Keratinocyte (primary cell): ENCODE results near the gene DCLRE1C. TPM values are rescaled to one million over a fixed set of nuclear protein-coding genes. Genes with fewer than 3 reads are reported as not detected.
"Not testable (repeated sequence)": the region's sequence is repeated elsewhere in the genome, so short reads cannot be mapped to it uniquely, and the experiment has no call there.

ENCODE experiments used
- DNase-seq: peaks from one replicate; pipeline ENCODE4 v3.0.0-alpha.2; 2011; ENCODE audit warnings: low read depth, missing footprints, low spot score
- FAIRE-seq: peaks from 2 replicates; lab custom pipeline; 2011; peaks lifted over from hg19 to GRCh38; lab: Jason Lieb, UNC
- H2AFZ ChIP-seq: 2 replicates; pipeline ENCODE4 v1.6.0; 2012; ENCODE audit warnings: low read length, control low read depth, inconsistent platforms; ENCODE audit not compliant: control insufficient read depth
- H3K27ac ChIP-seq: 2 replicates; pipeline ENCODE4 v1.5.1; 2011; ENCODE audit warnings: low read length; ENCODE audit not compliant: control insufficient read depth, insufficient read depth
- H3K27me3 ChIP-seq: 3 replicates; pipeline ENCODE4 v1.6.0; 2011; ENCODE audit warnings: low read length; ENCODE audit not compliant: control insufficient read depth, insufficient read depth; ENCODE audit errors: extremely low read depth
- H3K36me3 ChIP-seq, 2 experiments: 2 replicates in 1 of 2; 3 replicates in 1 of 2; pipeline ENCODE4 v1.5.1; 2011; ENCODE audit warnings: low read length in 2 of 2, mild to moderate bottlenecking in 1 of 2; ENCODE audit not compliant: control insufficient read depth in 2 of 2, insufficient read depth in 2 of 2; ENCODE audit errors: extremely low read depth in 1 of 2
- H3K4me1 ChIP-seq: 3 replicates; pipeline ENCODE4 v1.5.1; 2011; ENCODE audit warnings: low read length; ENCODE audit not compliant: control insufficient read depth, insufficient read depth; ENCODE audit errors: extremely low read depth
- H3K4me2 ChIP-seq: 3 replicates; pipeline ENCODE4 v1.6.0; 2011; ENCODE audit warnings: low read depth, low read length; ENCODE audit not compliant: control insufficient read depth, insufficient read depth; ENCODE audit errors: extremely low read depth
- H3K4me3 ChIP-seq, 3 experiments: fragments of 200-600 bp in 1 of 3; sonication (generic) in 1 of 3; 2 replicates in 2 of 3; 3 replicates in 1 of 3; pipeline ENCODE4 v1.5.1; 2011 to 2016; ENCODE audit warnings: low read length in 3 of 3, mild to moderate bottlenecking in 3 of 3, control low read depth in 2 of 3, inconsistent platforms in 1 of 3, low read depth in 1 of 3, mixed read lengths in 1 of 3, mixed run types in 1 of 3, moderate library complexity in 1 of 3; ENCODE audit not compliant: control insufficient read depth in 2 of 3, insufficient read depth in 2 of 3; ENCODE audit errors: extremely low read depth in 1 of 3
- H3K79me2 ChIP-seq: 2 replicates; pipeline ENCODE4 v1.6.0; 2012; ENCODE audit warnings: low read length; ENCODE audit not compliant: control insufficient read depth, insufficient read depth
- H3K9ac ChIP-seq: 3 replicates; pipeline ENCODE4 v1.6.0; 2011; ENCODE audit warnings: low read length; ENCODE audit not compliant: control insufficient read depth, insufficient read depth; ENCODE audit errors: extremely low read depth
- H3K9me1 ChIP-seq: 3 replicates; pipeline ENCODE4 v1.6.0; 2011; ENCODE audit warnings: low read length; ENCODE audit not compliant: control insufficient read depth, insufficient read depth; ENCODE audit errors: extremely low read depth
- H3K9me3 ChIP-seq: 2 replicates; pipeline ENCODE4 v1.5.1; 2012; ENCODE audit warnings: low read depth, low read length; ENCODE audit not compliant: control insufficient read depth
- H4K20me1 ChIP-seq: 3 replicates; pipeline ENCODE4 v1.6.0; 2011; ENCODE audit warnings: low read length; ENCODE audit not compliant: control insufficient read depth, insufficient read depth; ENCODE audit errors: extremely low read depth
- CTCF ChIP-seq, 3 experiments: IDR thresholded peaks in 1 of 3; conservative IDR thresholded peaks in 1 of 3; optimal IDR thresholded peaks in 1 of 3; 2 replicates in 2 of 3; 3 replicates in 1 of 3; pipeline versions ENCODE3 to v1.5.1; 2011; ENCODE audit warnings: low read length in 3 of 3, mild to moderate bottlenecking in 3 of 3, moderate library complexity in 2 of 3, control low read depth in 1 of 3, inconsistent platforms in 1 of 3; ENCODE audit not compliant: insufficient read depth in 2 of 3; ENCODE audit errors: extremely low read depth in 1 of 3
- EZH2 ChIP-seq: IDR thresholded peaks from one replicate; pipeline ENCODE4 v1.6.1; 2012; ENCODE audit warnings: inconsistent platforms, mild to moderate bottlenecking, low read length, moderate library complexity
- dilution Hi-C: fragments of 300-500 bp; cut with MboI; formaldehyde crosslinking; loops from one replicate; pipeline ENCODE4 v1.7.0; 2020; ENCODE audit warnings: low sequenced_read_pairs; ENCODE audit not compliant: extremely low pct_ligation_motif_present
- polyA minus RNA-seq, 3 experiments: library from RNA; depleted of rRNA, polyadenylated mRNA; stranded (reverse); fragments of >200 nt; gene quantifications; 1 replicate in 1 of 3; 2 replicates in 1 of 3; 3 replicates in 1 of 3; pipeline ENCODE4 v1.2.3, GENCODE V29; 2011
- polyA plus RNA-seq, 5 experiments: library from polyadenylated mRNA; depleted of rRNA in 3 of 5; stranded (reverse) in 3 of 5; stranded (forward) in 1 of 5; unstranded in 1 of 5; fragments of >200 nt; gene quantifications; 1 replicate in 1 of 5; 2 replicates in 3 of 5; 3 replicates in 1 of 5; pipeline versions ENCODE4 v1.2.1 to v1.2.3, GENCODE V29; 2011 to 2012; ENCODE audit warnings: missing spikeins in 2 of 5, low read depth in 1 of 5, low replicate concordance in 1 of 5

DCLRE1C gene
- polyA plus RNA-seq (4.1 to 9.1 TPM (median 4.6 TPM) in 3 replicates), polyA minus RNA-seq (1.7 to 6.1 TPM (median 2.4 TPM) in 3 replicates)
- 7.8 TPM for polyA plus RNA-seq (2011; ENCODE audit: low read depth)
- 2.6 and 3.9 TPM in 2 replicates for polyA plus RNA-seq (2011; cell fraction: cytosol; rRNA removed)
- 7.1 and 7.8 TPM in 2 replicates for polyA plus RNA-seq (2011; cell fraction: nucleus; rRNA removed)
- 3.7 and 4.1 TPM in 2 replicates for polyA plus RNA-seq (2012; ENCODE audit: low replicate concordance)
- polyA minus RNA-seq (2011; cell fraction: cytosol; rRNA and poly(A)+ RNA removed) = 1.9 TPM
- polyA minus RNA-seq (2011; cell fraction: nucleus; rRNA and poly(A)+ RNA removed) = 3.5 and 8.3 TPM in 2 replicates

- dilution Hi-C loops = no loop called here
- Histone ChIP-seq H3K9me3 (no peaks in the 10 kb centered on the region), H3K9me1 (no peaks in the 10 kb centered on the region), H3K4me2 (peak within 1 kb of the TSS; percentile 95), H2AFZ (peak within 1 kb of the TSS; percentile 97), H3K79me2 (peaks cover 38% of the 10 kb centered on the region), H3K4me1 (peaks cover 14% of the 10 kb centered on the region), H3K27me3 (no peaks in the 10 kb centered on the region), H3K4me3 (peak within 1 kb of the TSS; percentile 56 to 82 (median 65)), H4K20me1 (no peaks in the 10 kb centered on the region), H3K9ac (peak within 1 kb of the TSS; percentile 83), H3K27ac (peak within 1 kb of the TSS; percentile 89), H3K36me3 (peaks cover 0 to 2% of the 10 kb centered on the region in 2 experiments)
- DNase-seq (peak; percentile 49), FAIRE-seq (peak; percentile 69)
- no peak for TF ChIP-seq CTCF (optimal IDR thresholded peaks at IDR 0.05 in 1 of 3, IDR thresholded peaks at IDR 0.05 in 1 of 3, conservative IDR thresholded peaks at IDR 0.05 in 1 of 3; ENCODE audit: extremely low read depth in 1 of 3, insufficient read depth in 2 of 3, low read length in 3 of 3)
- TF ChIP-seq EZH2 = no peak
Measured at GRCh38 chr10:14954001-14954770, at the start of gene DCLRE1C. Gene DCLRE1C (minus strand): TSS chr10:14954096. CDS start chr10:14954010, 86 bp downstream.

- no peaks in the 10 kb centered on the region for H3K9me1 ChIP-seq
- no peaks in the 10 kb centered on the region for H4K20me1 ChIP-seq
- FAIRE-seq = no peak
- H3K36me3 ChIP-seq = no peaks in the 10 kb centered on the region
- dilution Hi-C loops = no loop called here
- no peak overlapping the region for H2AFZ ChIP-seq
- H3K9ac ChIP-seq = no peak overlapping the region
- no peaks in the 10 kb centered on the region for H3K9me3 ChIP-seq
- TF ChIP-seq CTCF (optimal IDR thresholded peaks at IDR 0.05 in 1 of 3, IDR thresholded peaks at IDR 0.05 in 1 of 3, conservative IDR thresholded peaks at IDR 0.05 in 1 of 3; ENCODE audit: extremely low read depth in 1 of 3, insufficient read depth in 2 of 3, low read length in 3 of 3) (no peak), EZH2 (no peak)
- no peaks in the 10 kb centered on the region for H3K79me2 ChIP-seq
- H3K4me1 ChIP-seq = no peaks in the 10 kb centered on the region
- DNase-seq = no peak
- H3K4me3 ChIP-seq = no peak overlapping the region
- no peak overlapping the region for H3K4me2 ChIP-seq
- H3K27ac ChIP-seq = no peak overlapping the region
- H3K27me3 ChIP-seq = no peaks in the 10 kb centered on the region
Measured at GRCh38 chr10:14995964-14996565, 42.2 kb upstream of the DCLRE1C start.

GRCh38 chr10:14993500-14994455, 39.9 kb upstream of the DCLRE1C start:
- H3K27me3 ChIP-seq, H3K9me3 ChIP-seq, H2AFZ ChIP-seq, H3K27ac ChIP-seq, H3K4me2 ChIP-seq, H3K79me2 ChIP-seq, H3K36me3 ChIP-seq, FAIRE-seq, H4K20me1 ChIP-seq, H3K9ac ChIP-seq, dilution Hi-C loops, DNase-seq, H3K4me1 ChIP-seq, H3K9me1 ChIP-seq, H3K4me3 ChIP-seq: not testable (repeated sequence)
